KBM-7 (cell line): Measurements from ENCODE around the gene MAP7D1.

Experiments
- DNase-seq: peaks from one replicate; pipeline ENCODE4 v3.0.0-alpha.2; 2015
- in situ Hi-C: fragments of 300-500 bp; cut with MboI; formaldehyde crosslinking; loops from 2 replicates; pipeline ENCODE4 v1.14.3; 2020; ENCODE audit warnings: low sequenced_read_pairs, low pct_unique_long_range_greater_than_20kb, mixed read lengths

Gene MAP7D1

GRCh38 chr1:36162680-36163239 lies 6.8 kb downstream of the MAP7D1 start:
- in situ Hi-C loops, result no loop called here
- DNase-seq, result no peak

GRCh38 chr1:36163426-36163825 lies 7.5 kb downstream of the MAP7D1 start:
- DNase-seq, result no peak
- in situ Hi-C loops, result no loop called here

- in situ Hi-C loops, result no loop called here
- no peak for DNase-seq
Observed at GRCh38 chr1:36164361-36164760, 8.4 kb downstream of the MAP7D1 start.

- in situ Hi-C loops, result no loop called here
- DNase-seq, result no peak
Observed at GRCh38 chr1:36165145-36165544, 9.2 kb downstream of the MAP7D1 start.

- in situ Hi-C loops, result no loop called here
- DNase-seq, result no peak
Observed at GRCh38 chr1:36166136-36166535, 10.2 kb downstream of the MAP7D1 start.

- in situ Hi-C loops, result no loop called here
- DNase-seq, result no peak
Observed at GRCh38 chr1:36166938-36167905, 11.3 kb downstream of the MAP7D1 start.

GRCh38 chr1:36168514-36168913 lies 12.6 kb downstream of the MAP7D1 start:
- in situ Hi-C loops, result no loop called here
- DNase-seq, result no peak

GRCh38 chr1:36170643-36171412 lies 14.9 kb downstream of the MAP7D1 start:
- in situ Hi-C loops, result no loop called here
- DNase-seq, result no peak

- in situ Hi-C loops, result no loop called here
- no peak for DNase-seq
Observed at GRCh38 chr1:36172017-36172747, 16.2 kb downstream of the MAP7D1 start.

GRCh38 chr1:36172983-36173382 lies 17.0 kb downstream of the MAP7D1 start:
- no peak for DNase-seq
- in situ Hi-C loops, result no loop called here

- in situ Hi-C loops, result no loop called here
- no peak for DNase-seq
Observed at GRCh38 chr1:36174713-36175112, 18.8 kb downstream of the MAP7D1 start.

GRCh38 chr1:36175137-36176095 lies 19.5 kb downstream of the MAP7D1 start:
- in situ Hi-C loops, result no loop called here
- no peak for DNase-seq

GRCh38 chr1:36176106-36176949 lies 20.4 kb downstream of the MAP7D1 start:
- no peak for DNase-seq
- in situ Hi-C loops, result no loop called here

- no peak for DNase-seq
- in situ Hi-C loops, result no loop called here
Observed at GRCh38 chr1:36177589-36178431, 21.9 kb downstream of the MAP7D1 start.

- in situ Hi-C loops, result no loop called here
- DNase-seq, result no peak
Observed at GRCh38 chr1:36178471-36179219, 22.7 kb downstream of the MAP7D1 start.

GRCh38 chr1:36179220-36179600 lies 23.2 kb downstream of the MAP7D1 start:
- no peak for DNase-seq
- in situ Hi-C loops, result no loop called here
